Spleen (tissue), 11 donors: ENCODE measurements around the gene XPC. TPM values are rescaled to one million over a fixed set of nuclear protein-coding genes. Genes with fewer than 3 reads are reported as not detected.

Experiments used
- DNase-seq: peaks from one replicate; pipeline ENCODE4 v3.0.0-alpha.2; 2020
- H3K27ac ChIP-seq, 8 donors: fragments of 200-600 bp; sonication (generic) in 7 of 8; 1 replicate in 4 of 8; 2 replicates in 4 of 8; pipeline versions ENCODE4 v1.5.0 to v1.8.0; 2016 to 2021; ENCODE audit warnings: inconsistent platforms in 4 of 8, mild to moderate bottlenecking in 4 of 8, moderate library complexity in 1 of 8
- H3K27me3 ChIP-seq, 7 donors: fragments of 200-600 bp; sonication (generic) in 6 of 7; replicated peaks in 1 of 7; 1 replicate in 4 of 7; 2 replicates in 3 of 7; pipeline versions ENCODE4 v1.5.0 to v1.8.0; 2016 to 2021; ENCODE audit warnings: inconsistent platforms in 3 of 7, mild to moderate bottlenecking in 1 of 7
- H3K36me3 ChIP-seq, 6 donors: fragments of 200-600 bp; sonication (generic) in 5 of 6; 1 replicate in 4 of 6; 2 replicates in 2 of 6; pipeline versions ENCODE4 v1.5.0 to v1.8.0; 2016 to 2021; ENCODE audit warnings: inconsistent platforms in 2 of 6
- H3K4me1 ChIP-seq, 6 donors: fragments of 200-600 bp; sonication (generic) in 5 of 6; 1 replicate in 3 of 6; 2 replicates in 3 of 6; pipeline versions ENCODE4 v1.5.0 to v1.8.0; 2016 to 2021; ENCODE audit warnings: inconsistent platforms in 3 of 6
- H3K4me3 ChIP-seq, 8 donors: fragments of 200-600 bp; sonication (generic) in 7 of 8; 1 replicate in 4 of 8; 2 replicates in 4 of 8; pipeline versions ENCODE4 v1.5.0 to v1.8.0; 2016 to 2021; ENCODE audit warnings: inconsistent platforms in 4 of 8, mild to moderate bottlenecking in 4 of 8, moderate library complexity in 2 of 8
- H3K9me3 ChIP-seq, 8 donors: fragments of 200-600 bp; sonication (generic) in 7 of 8; 1 replicate in 4 of 8; 2 replicates in 4 of 8; pipeline versions ENCODE4 v1.5.0 to v1.8.0; 2016 to 2021; ENCODE audit warnings: inconsistent platforms in 4 of 8
- CTCF ChIP-seq, 11 experiments: fragments of 200-600 bp in 7 of 11; fragments of 450-650 bp in 4 of 11; sonication (generic) in 4 of 11; IDR thresholded peaks in 8 of 11; conservative IDR thresholded peaks in 3 of 11; 1 replicate in 7 of 11; 2 replicates in 4 of 11; pipeline versions ENCODE4 v1.4.0 to v1.8.0; 2016 to 2021; ENCODE audit warnings: antibody characterized with exemption in 11 of 11, inconsistent platforms in 4 of 11, mild to moderate bottlenecking in 1 of 11
- POLR2A ChIP-seq, 3 donors: fragments of 450-650 bp; IDR thresholded peaks; one replicate each; pipeline ENCODE4 v1.5.1; 2017; ENCODE audit warnings: antibody characterized with exemption in 3 of 3, mild to moderate bottlenecking in 1 of 3
- POLR2AphosphoS5 ChIP-seq, 3 donors: sonication (generic); formaldehyde crosslinking; IDR thresholded peaks; one replicate each; pipeline ENCODE4 v1.5.1; 2017; ENCODE audit warnings: antibody characterized with exemption in 3 of 3
- WGBS, 5 donors: extraction: QIAGEN DNeasy Blood & Tissue Kit in 3 of 5; methylation state at CpG; one replicate each; pipeline versions ENCODE4 v1.1.5 to v1.1.7; 2013 to 2018; 5-methylcytosine and 5-hydroxymethylcytosine counted together
- intact Hi-C: fragments of 100-400 bp; cut with DNase I; formaldehyde crosslinking; loops from one replicate; pipeline ENCODE4 v1.15.0; 2023; ENCODE audit warnings: low total_unique reads
- polyA plus RNA-seq, 3 donors: library from polyadenylated mRNA; stranded (reverse); fragments of 200-250 nt; gene quantifications; one replicate each; pipeline ENCODE4 v1.2.1, GENCODE V29; 2013
- total RNA-seq, 7 donors: library from RNA; depleted of rRNA in 3 of 7; stranded (reverse); fragments of >200 nt in 3 of 7; fragmentation: NEBNext Ultra II Directional in 4 of 7; extraction: Animal tissue kit (Norgen Biotek cat#: 25700) in 4 of 7; gene quantifications; one replicate each; pipeline versions ENCODE4 v1.1.0 to v1.2.1, GENCODE V29; 2016 to 2021
- donor health status: healthy with polysubstance abuse.
- donor health status: DM: no; HTN: no; CAD: no; lungs with moderate emphysema.
- donor health status: DM: no; HTN: no; CAD: no.
- donor health status: Bipolar disorder and iron deficiency.
- donor health status: healthy.
- donor health status: DM: no; HTN: no; CAD: no.
- donor health status: DM: yes; HTN: yes; CAD: no.

Gene XPC
- total and polyA plus RNA-seq, 10 donors = 16.1 to 65.6 (median 47.3) TPM

- WGBS, 5 donors = 82 to 93% (median 91%) methylated on average over 4 of the region's 4 CpGs
- H3K27ac ChIP-seq = no peak overlapping the region
- H3K4me3 ChIP-seq = no peak overlapping the region
- H3K27me3 ChIP-seq = no peaks in the 10 kb centered on the region
- H3K9me3 ChIP-seq = no peaks in the 10 kb centered on the region
- no peak for TF ChIP-seq POLR2A (IDR thresholded peaks at IDR 0.05)
- no peak for TF ChIP-seq CTCF (IDR thresholded peaks at IDR 0.05 in 8 of 11, conservative IDR thresholded peaks at IDR 0.05 in 3 of 11)
- TF ChIP-seq POLR2AphosphoS5 (IDR thresholded peaks at IDR 0.05) = no peak
- H3K36me3 ChIP-seq = no peaks in the 10 kb centered on the region
- H3K4me1 ChIP-seq = peaks cover 0 to 23% (median 12%) of the 10 kb centered on the region in 6 donors
- intact Hi-C loops = no loop called here
- no peak for DNase-seq
Observed at GRCh38 chr3:14208168-14208567, 29.8 kb upstream of the XPC start.

- Histone ChIP-seq H3K27ac (no peak overlapping the region), H3K9me3 (no peaks in the 10 kb centered on the region), H3K4me1 (peaks cover 4 to 36% (median 18%) of the 10 kb centered on the region in 6 donors), H3K27me3 (no peaks in the 10 kb centered on the region), H3K4me3 (no peak overlapping the region), H3K36me3 (no peaks in the 10 kb centered on the region)
- intact Hi-C loops = no loop called here
- WGBS, 5 donors = 78 to 94% (median 88%) methylated on average over 6 of the region's 6 CpGs
- DNase-seq = no peak
- TF ChIP-seq POLR2A (IDR thresholded peaks at IDR 0.05) (no peak), CTCF (IDR thresholded peaks at IDR 0.05 in 8 of 11, conservative IDR thresholded peaks at IDR 0.05 in 3 of 11) (no peak), POLR2AphosphoS5 (IDR thresholded peaks at IDR 0.05) (no peak)
Observed at GRCh38 chr3:14206548-14207177, 28.3 kb upstream of the XPC start.

- Histone ChIP-seq H3K27ac (peak overlapping the region in 7 of 8 donors; percentile 56 to 74 (median 68)), H3K27me3 (no peaks in the 10 kb centered on the region), H3K9me3 (no peaks in the 10 kb centered on the region), H3K4me3 (no peak overlapping the region), H3K4me1 (peaks cover 4 to 36% (median 18%) of the 10 kb centered on the region in 6 donors), H3K36me3 (peaks cover 0 to 8% (median 6%) of the 10 kb centered on the region in 6 donors)
- WGBS, 5 donors = 48 to 65% (median 49%) methylated on average over 11 of the region's 11 CpGs
- intact Hi-C loops = loop anchor here (5.0 kb wide), 1 partner anchor 263 kb away; no protein-coding TSS in a partner anchor
- no peak for DNase-seq
- TF ChIP-seq CTCF (IDR thresholded peaks at IDR 0.05 in 8 of 11, conservative IDR thresholded peaks at IDR 0.05 in 3 of 11) = no peak
- peak in 2 of 3 donors; percentile 42 to 65 for TF ChIP-seq POLR2AphosphoS5 (IDR thresholded peaks at IDR 0.05)
Observed at GRCh38 chr3:14204515-14205284, 26.3 kb upstream of the XPC start.

GRCh38 chr3:14203521-14204079, 25.2 kb upstream of the XPC start:
- TF ChIP-seq POLR2AphosphoS5 (IDR thresholded peaks at IDR 0.05) (peak in 2 of 3 donors; percentile 6 to 39), POLR2A (IDR thresholded peaks at IDR 0.05) (no peak), CTCF (IDR thresholded peaks at IDR 0.05 in 8 of 11, conservative IDR thresholded peaks at IDR 0.05 in 3 of 11) (peak; percentile 69 to 91 (median 87))
- H3K4me1 ChIP-seq = peaks cover 4 to 36% (median 18%) of the 10 kb centered on the region in 6 donors
- intact Hi-C loops = loop anchor here (5.0 kb wide), 1 partner anchor 264 kb away; no protein-coding TSS in a partner anchor
- H3K4me3 ChIP-seq = no peak overlapping the region
- H3K9me3 ChIP-seq = no peaks in the 10 kb centered on the region
- DNase-seq = no peak
- no peaks in the 10 kb centered on the region for H3K27me3 ChIP-seq
- H3K27ac ChIP-seq = peak overlapping the region in 7 of 8 donors; percentile 56 to 74 (median 68)
- peaks cover 0 to 19% (median 15%) of the 10 kb centered on the region in 6 donors for H3K36me3 ChIP-seq
- 44 to 51% (median 46%) methylated on average over 9 to 10 of the region's 10 CpGs for WGBS, 5 donors
